CD4-positive, alpha-beta memory T cell (primary cell): ENCODE results near the gene KIF5A. TPM values are rescaled to one million over a fixed set of nuclear protein-coding genes. Genes with fewer than 3 reads are reported as not detected.
"Not testable (repeated sequence)": the region's sequence is repeated elsewhere in the genome, so short reads cannot be mapped to it uniquely, and the experiment has no call there.

Source experiments
- CTCF ChIA-PET: fragments of 350-600 bp; sonication (Branson Sonifier 250); formaldehyde crosslinking; loops from one replicate; lab custom pipeline; 2021; ENCODE audit warnings: inconsistent platforms; ENCODE audit not compliant: partially characterized antibody; lab: Charles Lee
- POLR2A ChIA-PET: fragments of 350-600 bp; sonication (Branson Sonifier 250); formaldehyde crosslinking; loops from one replicate; lab custom pipeline; 2021; ENCODE audit not compliant: partially characterized antibody; lab: Charles Lee
- DNase-seq, 5 donors: peaks; one replicate each; pipeline versions ENCODE4 v3.0.0 to v3.0.0-alpha.2; 2020 to 2022; ENCODE audit warnings: mixed read lengths in 1 of 5
- H3K27ac ChIP-seq: one replicate; pipeline ENCODE4 v1.7.0; 2013; ENCODE audit warnings: low read depth, low read length
- H3K27me3 ChIP-seq: 2 replicates; pipeline ENCODE4 v1.7.0; 2013; ENCODE audit warnings: mild to moderate bottlenecking, low read length, moderate library complexity; ENCODE audit not compliant: insufficient read depth
- H3K36me3 ChIP-seq: 2 replicates; pipeline ENCODE4 v1.7.0; 2013; ENCODE audit warnings: mild to moderate bottlenecking, low read length, moderate library complexity; ENCODE audit not compliant: insufficient read depth
- H3K4me1 ChIP-seq: 2 replicates; pipeline ENCODE4 v1.7.0; 2013; ENCODE audit warnings: mild to moderate bottlenecking, low read length, moderate library complexity; ENCODE audit not compliant: insufficient read depth
- H3K4me3 ChIP-seq, 2 donors: one replicate each; pipeline ENCODE4 v1.7.0; 2013; ENCODE audit warnings: low read length in 2 of 2, mild to moderate bottlenecking in 1 of 2
- H3K9me3 ChIP-seq, 2 donors: one replicate each; pipeline ENCODE4 v1.7.0; 2013; ENCODE audit warnings: low read length in 2 of 2, control low read depth in 1 of 2; ENCODE audit not compliant: control insufficient read depth in 1 of 2
- H3K27ac Mint-ChIP-seq, 7 donors: one replicate each; pipeline ENCODE4 v1.8.0; 2020 to 2021; ENCODE audit warnings: mixed read lengths in 7 of 7, mild to moderate bottlenecking in 6 of 7, inconsistent platforms in 3 of 7, moderate library complexity in 3 of 7
- H3K27me3 Mint-ChIP-seq, 2 donors: one replicate each; pipeline ENCODE4 v1.8.0; 2020 to 2021; ENCODE audit warnings: mixed read lengths in 2 of 2
- H3K36me3 Mint-ChIP-seq, 2 donors: one replicate each; pipeline ENCODE4 v1.8.0; 2020 to 2021; ENCODE audit warnings: mixed read lengths in 2 of 2, inconsistent platforms in 1 of 2, mild to moderate bottlenecking in 1 of 2
- H3K4me1 Mint-ChIP-seq, 4 donors: one replicate each; pipeline ENCODE4 v1.8.0; 2020 to 2021; ENCODE audit warnings: mixed read lengths in 4 of 4, mild to moderate bottlenecking in 1 of 4
- H3K4me3 Mint-ChIP-seq, 8 donors: one replicate each; pipeline ENCODE4 v1.8.0; 2020 to 2021; ENCODE audit warnings: mixed read lengths in 8 of 8, mild to moderate bottlenecking in 7 of 8, moderate library complexity in 6 of 8, inconsistent platforms in 3 of 8
- H3K9me3 Mint-ChIP-seq, 8 donors: one replicate each; pipeline ENCODE4 v1.8.0; 2020 to 2021; ENCODE audit warnings: mixed read lengths in 8 of 8, mild to moderate bottlenecking in 5 of 8, inconsistent platforms in 3 of 8, moderate library complexity in 1 of 8
- intact Hi-C: fragments of 100-400 bp; cut with micrococcal nuclease; formaldehyde crosslinking; loops from one replicate; pipeline ENCODE4 v1.15.1; 2023
- polyA plus RNA-seq, 2 donors: library from polyadenylated mRNA; unstranded; fragments of 300-500 nt; fragmentation: Illumina TruSeq; gene quantifications; one replicate each; pipeline ENCODE4 v1.2.3, GENCODE V29; 2021
- total RNA-seq, 2 experiments: library from RNA; stranded (reverse); gene quantifications; one replicate each; pipeline ENCODE4 v1.2.3, GENCODE V29; 2021

Gene KIF5A
- total and polyA plus RNA-seq, 4 experiments from 2014 or later, result 0.96 to 1.00 TPM; not detected in 2

DNA sequence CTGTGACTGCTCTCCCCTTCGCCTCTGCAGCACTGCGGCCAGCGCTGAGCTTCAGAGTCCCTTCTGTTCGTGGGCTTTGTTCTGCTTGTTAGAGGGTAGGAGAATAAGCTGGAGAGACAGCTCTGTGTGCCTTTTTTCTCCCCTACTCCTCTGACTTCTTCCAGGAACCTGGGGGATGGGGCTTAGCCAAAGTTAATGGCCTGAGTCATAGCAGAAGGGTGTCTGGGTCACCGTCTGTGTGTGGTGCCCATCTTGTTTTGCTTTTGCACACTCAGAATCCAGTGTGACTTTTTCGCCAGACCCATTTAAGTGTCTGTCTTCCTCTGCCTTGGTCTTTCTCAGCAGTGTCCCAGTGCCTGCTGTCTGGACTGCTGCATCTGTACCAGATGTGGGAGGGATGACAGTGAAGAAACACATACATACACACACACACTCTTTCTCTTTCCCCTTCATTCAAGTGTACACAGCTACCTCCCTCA, 3.0 kb downstream of the KIF5A start:
- H3K36me3 Mint-ChIP-seq, result no peaks in the 10 kb centered on the region
- no peaks in the 10 kb centered on the region for H3K9me3 Mint-ChIP-seq
- H3K27ac Mint-ChIP-seq, result no peak overlapping the region
- Histone ChIP-seq H3K4me1 (peaks cover 14% of the 10 kb centered on the region), H3K4me3 (no peak overlapping the region), H3K9me3 (no peaks in the 10 kb centered on the region), H3K27ac (no peak overlapping the region), H3K36me3 (no peaks in the 10 kb centered on the region), H3K27me3 (no peaks in the 10 kb centered on the region)
- ChIA-PET POLR2A (no interaction called here), CTCF (interaction anchor here (0.6 to 1.3 kb wide), 2 partner anchors 42 to 94 kb away, joined by 3 read pairs; no protein-coding TSS in a partner anchor)
- peaks cover 3 to 21% (median 12%) of the 10 kb centered on the region in 4 donors for H3K4me1 Mint-ChIP-seq
- peaks cover 2 to 7% of the 10 kb centered on the region in 2 donors for H3K27me3 Mint-ChIP-seq
- intact Hi-C loops, result no loop called here
- DNase-seq, result no peak
- H3K4me3 Mint-ChIP-seq, result no peak overlapping the region

DNA sequence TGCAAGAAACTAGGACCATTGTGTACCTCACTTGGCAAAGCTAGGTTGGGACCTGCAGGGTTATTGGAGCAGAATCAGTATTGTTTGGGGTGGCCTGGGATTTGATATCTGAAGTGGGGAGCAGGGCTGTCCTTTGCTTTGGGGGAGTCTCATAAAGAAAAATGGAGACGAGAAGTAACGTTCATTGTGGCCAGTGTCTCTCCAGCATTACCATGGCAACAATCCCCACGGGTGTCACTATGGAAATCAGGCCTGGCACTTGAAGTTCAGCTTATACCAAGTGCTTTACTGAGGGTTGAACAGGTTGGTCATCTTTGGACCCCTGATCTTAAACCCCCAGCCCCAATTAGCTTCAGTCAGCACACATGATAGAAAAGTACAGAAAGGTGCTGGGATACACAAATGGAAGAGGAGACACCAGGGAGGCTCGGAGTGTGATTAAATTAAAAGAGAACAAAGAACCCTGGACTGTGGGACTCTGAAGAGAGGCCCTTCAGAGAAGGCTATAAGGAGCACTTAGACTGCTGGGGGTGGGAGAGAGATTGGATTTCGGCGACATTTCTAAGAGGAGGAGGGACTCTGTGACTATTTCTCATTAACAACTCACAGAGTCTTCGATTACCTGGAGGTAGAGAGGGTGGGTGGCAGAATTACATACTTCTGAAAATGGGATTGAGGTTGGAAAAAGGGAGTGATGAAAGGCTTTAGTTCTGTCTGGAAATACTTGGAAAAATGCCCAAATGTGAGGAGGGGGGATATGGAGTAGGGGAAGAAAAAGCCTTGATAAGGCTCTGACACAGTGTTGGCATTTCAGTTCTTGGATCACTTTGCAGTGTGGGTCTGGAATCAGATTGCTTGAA, 3.7 kb downstream of the KIF5A start:
- H3K4me3 Mint-ChIP-seq, result no peak overlapping the region
- CTCF ChIA-PET, result interaction anchor here (0.6 to 1.5 kb wide), 3 partner anchors 31 to 95 kb away, joined by 3 read pairs; no protein-coding TSS in a partner anchor

DNA sequence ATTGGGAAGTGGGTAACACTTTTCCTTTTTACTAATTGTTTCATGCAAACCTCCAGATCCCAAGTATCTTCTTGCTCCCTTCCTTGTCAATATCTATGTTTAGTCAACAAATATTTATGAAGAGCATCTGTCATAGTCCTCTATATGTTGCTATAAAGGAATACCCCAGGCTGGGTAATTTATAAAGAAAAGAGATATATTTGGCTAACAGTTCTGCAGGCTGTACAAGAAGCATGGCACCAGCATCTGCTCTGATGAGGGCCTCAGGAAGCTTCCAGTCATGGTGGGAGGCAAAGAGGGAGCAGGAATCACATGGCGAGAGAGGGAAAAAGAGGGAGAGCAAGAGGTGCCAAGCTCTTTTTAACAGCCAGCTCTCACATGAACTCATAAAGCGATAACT, 4.6 kb downstream of the KIF5A start:
- Histone ChIP-seq H3K36me3 (no peaks in the 10 kb centered on the region), H3K9me3 (no peaks in the 10 kb centered on the region), H3K27ac (no peak overlapping the region), H3K4me1 (peaks cover 11% of the 10 kb centered on the region), H3K27me3 (no peaks in the 10 kb centered on the region), H3K4me3 (no peak overlapping the region)
- Mint-ChIP-seq H3K9me3 (no peaks in the 10 kb centered on the region), H3K4me1 (peaks cover 3 to 11% (median 8%) of the 10 kb centered on the region in 4 donors), H3K27me3 (peaks cover 2 to 5% of the 10 kb centered on the region in 2 donors), H3K27ac (no peak overlapping the region), H3K4me3 (no peak overlapping the region), H3K36me3 (no peaks in the 10 kb centered on the region)
- no peak for DNase-seq
- ChIA-PET CTCF (interaction anchor here (1.5 kb wide), 1 partner anchor 31 kb away, joined by 3 read pairs; no protein-coding TSS in a partner anchor), POLR2A (interaction anchor here (0.6 kb wide), 1 partner anchor 8 kb away, joined by 3 read pairs; the partner anchor contains the start of gene DCTN2)
- intact Hi-C loops, result no loop called here

More for the DNA sequence above, 3.7 kb downstream of the KIF5A start:
- Histone ChIP-seq H3K27me3 (no peaks in the 10 kb centered on the region), H3K9me3 (no peaks in the 10 kb centered on the region), H3K36me3 (no peaks in the 10 kb centered on the region), H3K4me3 (no peak overlapping the region), H3K4me1 (peaks cover 14% of the 10 kb centered on the region), H3K27ac (no peak overlapping the region)
- H3K9me3 Mint-ChIP-seq, result no peaks in the 10 kb centered on the region
- intact Hi-C loops, result no loop called here
- no peaks in the 10 kb centered on the region for H3K36me3 Mint-ChIP-seq
- peaks cover 3 to 20% (median 12%) of the 10 kb centered on the region in 4 donors for H3K4me1 Mint-ChIP-seq
- peaks cover 2 to 7% of the 10 kb centered on the region in 2 donors for H3K27me3 Mint-ChIP-seq
- no peak for DNase-seq
- POLR2A ChIA-PET, result no interaction called here
- H3K27ac Mint-ChIP-seq, result no peak overlapping the region

DNA sequence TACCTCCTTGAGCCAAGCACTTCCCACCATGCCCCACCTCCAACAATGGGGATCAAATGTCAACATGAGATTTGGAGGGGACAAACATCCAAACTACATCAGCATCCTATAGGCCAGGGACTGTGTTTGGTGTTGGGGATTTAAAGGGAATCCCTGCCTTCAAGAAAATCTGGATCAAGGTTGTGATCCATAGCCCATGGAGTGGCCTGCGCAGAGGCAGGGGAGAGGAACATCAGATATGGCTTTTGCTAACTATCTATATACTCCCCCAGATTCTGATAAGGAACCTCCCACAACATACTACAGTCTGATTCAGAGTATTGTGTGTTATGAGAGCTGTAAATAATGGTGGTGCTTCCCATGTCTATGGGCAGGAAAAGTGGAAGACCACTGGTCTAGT, 5.1 kb downstream of the KIF5A start:
- intact Hi-C loops, result no loop called here
- no peaks in the 10 kb centered on the region for H3K36me3 Mint-ChIP-seq
- H3K4me1 Mint-ChIP-seq, result peaks cover 3 to 10% (median 7%) of the 10 kb centered on the region in 4 donors
- Histone ChIP-seq H3K27me3 (no peaks in the 10 kb centered on the region), H3K9me3 (no peaks in the 10 kb centered on the region), H3K36me3 (no peaks in the 10 kb centered on the region), H3K4me3 (no peak overlapping the region), H3K4me1 (peaks cover 6% of the 10 kb centered on the region), H3K27ac (no peak overlapping the region)
- H3K4me3 Mint-ChIP-seq, result no peak overlapping the region
- POLR2A ChIA-PET, result interaction anchor here (0.6 kb wide), 1 partner anchor 8 kb away, joined by 3 read pairs; the partner anchor contains the start of gene DCTN2
- CTCF ChIA-PET, result interaction anchor here (1.5 kb wide), 1 partner anchor 30 kb away, joined by 3 read pairs; no protein-coding TSS in a partner anchor
- H3K27me3 Mint-ChIP-seq, result peaks cover 2 to 5% of the 10 kb centered on the region in 2 donors
- H3K9me3 Mint-ChIP-seq, result no peaks in the 10 kb centered on the region
- no peak for DNase-seq
- no peak overlapping the region for H3K27ac Mint-ChIP-seq

DNA sequence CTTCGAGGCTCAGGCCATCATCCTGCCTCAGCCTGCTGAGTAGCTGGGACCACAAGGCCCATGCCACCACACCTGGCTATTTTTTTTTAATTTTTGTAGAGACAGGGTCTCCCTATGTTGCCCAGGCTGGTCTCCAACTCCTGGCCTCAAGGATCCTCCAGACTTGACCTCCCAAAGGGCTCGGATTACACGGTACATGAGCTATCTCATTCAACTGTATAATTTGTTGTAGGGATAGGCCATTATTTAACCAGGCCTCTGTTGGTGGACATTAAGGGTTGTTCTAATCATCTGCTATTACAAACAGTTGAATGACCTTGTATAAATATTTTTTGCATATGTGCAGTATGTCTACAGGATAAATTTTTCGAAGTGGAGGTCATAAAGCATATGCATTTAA, 9.0 kb downstream of the KIF5A start:
- no peak overlapping the region for H3K27ac ChIP-seq
- DNase-seq, result no peak
- H3K36me3 Mint-ChIP-seq, result no peaks in the 10 kb centered on the region
- H3K27me3 ChIP-seq, result no peaks in the 10 kb centered on the region
- no peak overlapping the region for H3K27ac Mint-ChIP-seq
- no peaks in the 10 kb centered on the region for H3K36me3 ChIP-seq
- no peak overlapping the region for H3K4me3 Mint-ChIP-seq
- H3K4me3 ChIP-seq, result no peak overlapping the region
- intact Hi-C loops, result no loop called here
- H3K27me3 Mint-ChIP-seq, result peaks cover 0 to 9% of the 10 kb centered on the region in 2 donors
- no peaks in the 10 kb centered on the region for H3K4me1 Mint-ChIP-seq
- ChIA-PET POLR2A (no interaction called here), CTCF (interaction anchor here (0.8 kb wide), 1 partner anchor 13 kb away, joined by 3 read pairs; no protein-coding TSS in a partner anchor)
- no peaks in the 10 kb centered on the region for H3K9me3 Mint-ChIP-seq
- no peaks in the 10 kb centered on the region for H3K9me3 ChIP-seq
- no peaks in the 10 kb centered on the region for H3K4me1 ChIP-seq

- no peak overlapping the region for H3K4me3 ChIP-seq
- no peaks in the 10 kb centered on the region for H3K9me3 ChIP-seq
- Mint-ChIP-seq H3K4me3 (no peak overlapping the region), H3K36me3 (no peaks in the 10 kb centered on the region), H3K27ac (no peak overlapping the region), H3K27me3 (peaks cover 1 to 12% of the 10 kb centered on the region in 2 donors), H3K9me3 (no peaks in the 10 kb centered on the region), H3K4me1 (no peaks in the 10 kb centered on the region)
- H3K36me3 ChIP-seq, result no peaks in the 10 kb centered on the region
- H3K27me3 ChIP-seq, result no peaks in the 10 kb centered on the region
- POLR2A ChIA-PET, result no interaction called here
- no peak overlapping the region for H3K27ac ChIP-seq
- CTCF ChIA-PET, result no interaction called here
- DNase-seq, result no peak
- no peaks in the 10 kb centered on the region for H3K4me1 ChIP-seq
- intact Hi-C loops, result no loop called here
Measured at GRCh38 chr12:57560516-57560915, 10.7 kb downstream of the KIF5A start.

GRCh38 chr12:57561117-57561516, 11.3 kb downstream of the KIF5A start:
- peaks cover 1 to 12% of the 10 kb centered on the region in 2 donors for H3K27me3 Mint-ChIP-seq
- H3K36me3 Mint-ChIP-seq, H3K27ac Mint-ChIP-seq, H3K4me1 Mint-ChIP-seq, H3K9me3 Mint-ChIP-seq, H3K4me3 Mint-ChIP-seq, CTCF ChIA-PET, intact Hi-C loops, H3K27me3 ChIP-seq, DNase-seq, H3K36me3 ChIP-seq, H3K4me1 ChIP-seq, H3K9me3 ChIP-seq, POLR2A ChIA-PET, H3K4me3 ChIP-seq, H3K27ac ChIP-seq: not testable (repeated sequence)
